ENCODE data around the gene MBOAT2. TPM values are rescaled to one million over a fixed set of nuclear protein-coding genes. Genes with fewer than 3 reads are reported as not detected.

MBOAT2 gene
- total and polyA plus RNA-seq, 2 of the 13 experiments (the other 11 are each of a cell fraction or from before 2014, with no cell fraction given): 0.11 to 0.36 TPM

DNA sequence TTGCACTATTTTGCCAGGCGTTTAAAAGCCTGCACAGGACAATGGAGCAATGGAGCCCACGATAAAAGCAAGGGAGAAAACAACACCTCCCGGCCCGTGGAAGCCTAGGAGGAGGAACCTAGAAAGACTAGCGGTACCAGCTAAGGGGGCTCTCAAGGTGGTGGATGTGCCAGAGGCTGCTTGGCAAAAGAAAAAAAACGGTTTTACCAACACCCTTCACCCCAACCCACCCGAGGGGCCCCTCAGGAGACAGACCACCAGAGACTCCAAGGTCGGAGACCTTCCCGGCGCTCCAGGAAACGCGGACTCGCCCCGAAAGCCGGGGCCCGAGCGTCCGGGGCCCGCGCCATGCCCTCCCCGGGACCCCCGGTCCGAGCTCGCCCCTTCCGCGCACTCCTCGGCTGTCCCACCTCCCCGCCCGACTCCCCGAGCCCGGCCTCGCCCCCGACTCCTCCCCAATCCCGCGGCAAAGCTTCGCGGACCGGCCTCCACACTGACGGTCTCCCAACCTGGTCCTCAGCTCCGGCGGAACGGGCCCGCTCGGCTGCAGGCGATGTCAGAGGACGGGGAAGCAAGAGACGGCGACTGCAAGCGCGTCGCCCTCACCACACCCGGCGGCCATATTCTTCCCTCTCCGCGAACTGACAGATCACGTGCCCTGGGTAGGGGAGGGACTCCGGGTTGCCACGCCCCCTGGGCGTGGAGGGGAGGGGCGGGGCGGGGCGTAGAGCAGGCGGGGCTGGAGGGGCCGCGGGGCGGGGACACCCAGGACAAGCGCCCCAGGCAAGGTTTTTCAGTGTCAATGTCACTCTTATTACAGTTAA lies 166.3 kb downstream of the MBOAT2 start, which contains the start of gene KIDINS220 (continued):
- TF ChIP-seq, protein P1, sequence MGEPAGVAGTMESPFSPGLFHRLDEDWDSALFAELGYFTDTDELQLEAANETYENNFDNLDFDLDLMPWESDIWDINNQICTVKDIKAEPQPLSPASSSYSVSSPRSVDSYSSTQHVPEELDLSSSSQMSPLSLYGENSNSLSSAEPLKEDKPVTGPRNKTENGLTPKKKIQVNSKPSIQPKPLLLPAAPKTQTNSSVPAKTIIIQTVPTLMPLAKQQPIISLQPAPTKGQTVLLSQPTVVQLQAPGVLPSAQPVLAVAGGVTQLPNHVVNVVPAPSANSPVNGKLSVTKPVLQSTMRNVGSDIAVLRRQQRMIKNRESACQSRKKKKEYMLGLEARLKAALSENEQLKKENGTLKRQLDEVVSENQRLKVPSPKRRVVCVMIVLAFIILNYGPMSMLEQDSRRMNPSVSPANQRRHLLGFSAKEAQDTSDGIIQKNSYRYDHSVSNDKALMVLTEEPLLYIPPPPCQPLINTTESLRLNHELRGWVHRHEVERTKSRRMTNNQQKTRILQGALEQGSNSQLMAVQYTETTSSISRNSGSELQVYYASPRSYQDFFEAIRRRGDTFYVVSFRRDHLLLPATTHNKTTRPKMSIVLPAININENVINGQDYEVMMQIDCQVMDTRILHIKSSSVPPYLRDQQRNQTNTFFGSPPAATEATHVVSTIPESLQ (CRISPR knock-in tag; conservative IDR thresholded peaks at IDR 0.05): no peak
- TF ChIP-seq ZBTB42 (CRISPR knock-in tag; IDR thresholded peaks at IDR 0.05): peak; percentile 65; the same call in 1 of the 2 replicates
- no peak for TF ChIP-seq SMAD3 (CRISPR knock-in tag; IDR thresholded peaks at IDR 0.05)
- TF ChIP-seq ZBTB7B (CRISPR knock-in tag; IDR thresholded peaks at IDR 0.05): peak; percentile 71
- no peak for TF ChIP-seq ZNF567 (CRISPR knock-in tag; IDR thresholded peaks at IDR 0.05; ENCODE audit: borderline replicate concordance)
- TF ChIP-seq SPEN (CRISPR knock-in tag; IDR thresholded peaks at IDR 0.05; ENCODE audit: low read depth): peak; percentile 69
- TF ChIP-seq, protein P2, sequence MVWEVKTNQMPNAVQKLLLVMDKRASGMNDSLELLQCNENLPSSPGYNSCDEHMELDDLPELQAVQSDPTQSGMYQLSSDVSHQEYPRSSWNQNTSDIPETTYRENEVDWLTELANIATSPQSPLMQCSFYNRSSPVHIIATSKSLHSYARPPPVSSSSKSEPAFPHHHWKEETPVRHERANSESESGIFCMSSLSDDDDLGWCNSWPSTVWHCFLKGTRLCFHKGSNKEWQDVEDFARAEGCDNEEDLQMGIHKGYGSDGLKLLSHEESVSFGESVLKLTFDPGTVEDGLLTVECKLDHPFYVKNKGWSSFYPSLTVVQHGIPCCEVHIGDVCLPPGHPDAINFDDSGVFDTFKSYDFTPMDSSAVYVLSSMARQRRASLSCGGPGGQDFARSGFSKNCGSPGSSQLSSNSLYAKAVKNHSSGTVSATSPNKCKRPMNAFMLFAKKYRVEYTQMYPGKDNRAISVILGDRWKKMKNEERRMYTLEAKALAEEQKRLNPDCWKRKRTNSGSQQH (CRISPR knock-in tag; IDR thresholded peaks at IDR 0.05; ENCODE audit: low read depth): peak; percentile 42; the same call in 1 of the 2 replicates
- TF ChIP-seq ZSCAN9 (CRISPR knock-in tag; IDR thresholded peaks at IDR 0.05; ENCODE audit: borderline replicate concordance): no peak
- TF ChIP-seq HES4 (CRISPR knock-in tag; IDR thresholded peaks at IDR 0.05; ENCODE audit: borderline replicate concordance): 0 out of 2 replicates have a peak, but pooled peaks have one; percentile 47
- TF ChIP-seq NFE2L1 (CRISPR knock-in tag; IDR thresholded peaks at IDR 0.05; ENCODE audit: borderline replicate concordance): no peak
- TF ChIP-seq ZSCAN22 (CRISPR knock-in tag; IDR thresholded peaks at IDR 0.05): no peak
- TF ChIP-seq ZNF451 (CRISPR knock-in tag; IDR thresholded peaks at IDR 0.05): peak; percentile 84; the same call in 1 of the 2 replicates
- no peak for TF ChIP-seq TCF7 (IDR thresholded peaks at IDR 0.05; ENCODE audit: low read depth)
- TF ChIP-seq ZNF879 (CRISPR knock-in tag; IDR thresholded peaks at IDR 0.05): no peak; the same call in 1 of the 2 replicates

All from HepG2 (cell line).